ENCODE results near the gene NOTUM.
"Not testable (repeated sequence)": the region's sequence is repeated elsewhere in the genome, so short reads cannot be mapped to it uniquely, and the experiment has no call there.

NOTUM gene

DNA sequence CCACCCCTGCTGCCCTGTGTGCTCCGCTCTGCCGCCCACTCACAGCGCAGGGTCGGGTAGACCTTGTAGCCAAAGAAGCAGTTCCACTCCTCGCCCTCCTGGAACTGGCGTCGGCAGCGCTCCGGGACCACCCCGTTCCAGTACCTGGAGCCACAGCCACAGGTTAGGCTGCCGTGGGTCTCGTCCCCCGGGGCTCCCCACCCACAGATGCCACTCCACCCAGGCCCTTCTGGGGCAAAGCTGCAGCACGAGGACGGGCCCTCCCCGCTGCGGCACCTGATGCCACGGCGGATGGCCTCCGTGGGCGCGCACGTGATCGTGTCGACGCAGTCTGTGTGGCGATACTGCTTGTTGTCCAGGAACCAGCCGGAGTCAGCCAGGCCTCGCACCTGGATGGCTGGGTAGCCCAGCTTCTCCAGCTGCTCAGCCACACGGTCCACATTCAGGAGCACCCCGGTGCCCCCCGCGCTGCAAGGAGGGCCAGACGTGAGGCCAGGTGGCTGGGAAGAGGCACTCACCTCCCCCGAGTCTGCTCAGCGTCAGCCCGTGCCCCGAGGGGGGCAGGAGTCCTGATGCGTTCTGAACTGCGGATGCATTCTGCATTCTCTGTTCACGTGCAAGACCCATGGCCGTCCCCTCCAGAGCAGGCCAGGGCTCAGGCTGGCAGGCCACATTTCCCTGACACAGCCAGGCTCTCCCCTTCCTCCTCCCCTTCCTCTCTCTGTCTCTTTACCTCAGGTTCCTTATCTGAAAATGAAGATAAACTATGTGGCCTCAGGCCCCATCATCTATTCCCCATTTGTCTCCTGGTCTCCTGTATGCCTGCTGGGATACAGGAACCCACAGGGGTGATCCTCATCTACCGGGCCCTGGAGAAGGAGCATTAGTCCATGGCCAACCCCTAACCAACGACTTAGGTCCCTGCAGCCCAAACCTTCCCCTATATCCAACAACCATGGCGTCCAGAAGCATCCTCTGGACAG lies 4.1 kb downstream of the NOTUM start:
- no peak for DNase-seq

DNA sequence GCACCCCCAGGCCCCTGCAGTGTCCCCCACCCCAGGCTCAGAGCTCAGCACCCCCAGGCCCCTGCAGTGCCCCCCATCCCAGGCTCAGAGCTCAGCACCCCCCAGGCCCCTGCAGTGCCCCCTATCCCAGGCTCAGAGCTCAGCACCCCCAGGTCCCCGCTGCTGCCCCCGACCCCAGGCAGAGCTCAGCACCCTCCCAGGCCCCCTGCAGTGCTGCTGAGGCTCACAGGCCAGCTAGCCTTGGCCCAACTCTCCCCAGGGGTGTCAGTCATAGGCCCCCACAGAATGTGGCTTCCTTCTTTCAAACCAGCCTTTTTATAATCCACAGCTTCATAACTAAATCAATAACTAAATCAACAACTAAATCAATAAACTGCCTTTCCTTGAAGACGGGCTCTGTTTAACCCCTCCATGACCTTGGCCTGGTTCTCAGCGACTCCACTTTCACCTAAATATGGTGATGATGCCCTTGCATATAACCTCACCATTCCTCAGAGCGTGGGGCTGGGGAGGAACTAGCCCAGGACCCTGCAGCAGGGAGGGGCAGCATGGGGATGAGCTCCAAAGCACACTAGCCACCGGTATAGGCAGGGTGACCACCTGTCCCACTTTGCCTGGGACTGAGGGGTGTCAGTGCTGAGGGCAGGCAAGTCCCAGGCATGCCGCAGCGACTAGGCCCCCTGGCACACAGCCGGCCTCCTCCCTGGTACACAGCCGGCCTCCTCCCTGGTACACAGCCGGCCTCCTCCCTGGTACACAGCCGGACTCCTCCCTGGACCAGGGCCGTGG lies 5.0 kb downstream of the NOTUM start:
- no peak for DNase-seq

DNA sequence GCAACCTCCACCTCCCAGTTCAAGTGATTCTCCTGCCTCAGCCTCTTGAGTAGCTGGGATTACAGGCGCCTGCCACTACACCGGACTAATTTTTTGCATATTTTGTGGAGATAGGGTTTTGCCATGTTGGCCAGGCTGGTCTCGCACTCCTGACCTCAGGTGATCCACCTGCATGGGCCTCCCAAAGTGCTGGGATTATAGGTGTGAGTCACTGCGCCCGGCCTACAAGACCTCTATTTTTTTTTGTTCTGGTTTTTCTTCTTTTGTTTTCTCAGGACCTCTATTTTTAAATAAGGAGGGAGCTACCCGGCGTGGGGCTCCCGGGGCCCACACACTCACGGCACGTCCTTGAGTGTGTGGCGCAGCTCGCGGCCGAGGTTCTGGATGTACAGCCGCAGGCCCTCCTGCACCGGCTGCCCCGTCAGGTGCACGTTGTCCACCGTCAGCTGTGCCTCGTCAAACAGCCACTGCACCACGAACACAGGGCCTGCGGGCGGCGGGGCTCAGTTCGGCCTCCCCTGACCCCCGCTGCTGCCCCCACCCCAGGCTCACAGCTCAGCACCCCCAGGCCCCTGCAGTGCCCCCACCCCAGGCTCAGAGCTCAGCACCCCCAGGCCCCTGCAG lies 5.8 kb downstream of the NOTUM start:
- DNase-seq, result no peak

DNA sequence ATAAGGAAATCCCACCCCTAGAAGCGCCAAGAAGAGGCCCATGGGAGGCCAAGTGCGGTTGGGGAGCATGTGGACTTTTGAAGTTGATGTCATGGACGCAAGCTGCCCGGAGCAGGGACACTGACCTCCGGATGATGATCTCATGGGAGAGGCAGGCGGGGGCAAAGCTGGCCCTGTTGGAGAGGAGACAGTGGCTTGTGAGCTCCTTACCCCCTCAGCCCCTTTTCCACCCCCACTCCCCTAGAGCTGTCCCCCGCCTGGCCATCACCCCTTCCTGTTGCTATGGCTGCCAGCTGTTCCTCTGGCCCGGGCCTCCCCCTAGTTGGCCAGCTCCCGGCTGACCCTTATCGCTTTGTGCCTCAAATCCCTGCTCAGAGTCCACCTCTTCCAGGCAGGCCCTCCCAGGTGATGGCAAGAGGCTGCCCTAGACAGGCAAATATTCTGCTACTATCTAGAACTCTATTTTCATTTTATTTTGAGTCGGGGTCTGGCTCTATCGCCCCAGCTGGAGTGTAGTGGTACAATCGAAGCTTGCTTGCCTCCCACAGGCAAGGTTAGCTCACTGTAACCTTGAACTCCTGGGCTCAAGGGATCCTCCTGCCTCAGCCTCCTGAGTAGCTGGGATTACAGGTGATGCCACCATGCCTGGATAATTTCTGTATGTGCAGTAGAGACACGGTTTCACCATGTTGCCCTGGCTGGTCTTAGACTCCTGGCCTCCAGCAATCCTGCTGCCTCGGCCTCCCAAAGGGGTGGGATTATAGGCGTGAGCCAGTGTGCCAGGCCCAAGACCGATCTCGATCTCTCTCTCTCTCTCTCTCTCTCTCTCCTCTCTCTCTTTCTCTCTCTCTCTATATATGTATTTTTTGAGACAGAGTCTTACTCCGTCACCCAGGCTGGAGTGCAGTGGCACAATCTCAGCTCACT lies 6.6 kb downstream of the NOTUM start:
- no peak for DNase-seq

DNA sequence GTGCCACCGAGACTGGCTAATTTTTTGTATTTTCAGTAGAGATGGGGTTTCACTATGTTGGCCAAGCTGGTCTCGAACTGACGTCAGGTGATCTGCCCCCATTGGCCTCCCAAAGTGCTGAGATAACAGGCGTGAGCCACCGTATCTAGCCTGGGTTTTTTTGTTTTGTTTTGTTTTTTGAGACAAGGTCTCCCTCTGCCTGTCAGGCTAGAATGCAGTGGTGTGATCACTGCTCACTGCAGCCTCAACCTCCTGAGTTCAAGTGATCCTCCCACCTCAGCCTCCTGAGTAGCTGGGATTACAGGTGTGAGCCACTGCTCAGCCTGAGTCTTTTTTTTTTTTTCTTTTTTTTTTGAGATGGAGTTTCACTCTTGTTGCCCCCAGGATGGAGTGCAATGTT lies 7.5 kb downstream of the NOTUM start:
- not testable (repeated sequence) for DNase-seq

DNA sequence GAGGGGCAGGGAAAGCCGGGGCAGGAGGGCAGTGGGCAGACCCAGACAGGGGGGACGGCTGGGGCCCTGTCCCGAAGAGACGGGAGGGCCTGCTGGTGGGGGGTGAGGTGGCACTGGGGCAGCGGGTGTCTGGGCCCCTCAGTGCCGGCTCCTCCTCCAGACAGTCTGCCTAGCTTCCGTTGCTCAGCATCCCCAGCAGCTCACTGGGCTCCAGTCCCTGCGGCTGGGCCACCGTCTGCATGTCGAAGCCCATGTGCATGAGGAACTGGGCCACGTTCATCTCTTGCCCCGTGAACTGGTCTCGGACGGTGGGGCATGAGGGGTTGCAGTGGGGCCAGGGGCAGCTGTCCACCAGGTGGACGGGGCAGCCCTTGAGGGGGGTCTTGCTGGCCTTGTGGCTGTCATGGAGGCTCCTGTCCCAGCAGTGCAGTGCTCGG lies 8.2 kb downstream of the NOTUM start:
- no peak for DNase-seq

DNA sequence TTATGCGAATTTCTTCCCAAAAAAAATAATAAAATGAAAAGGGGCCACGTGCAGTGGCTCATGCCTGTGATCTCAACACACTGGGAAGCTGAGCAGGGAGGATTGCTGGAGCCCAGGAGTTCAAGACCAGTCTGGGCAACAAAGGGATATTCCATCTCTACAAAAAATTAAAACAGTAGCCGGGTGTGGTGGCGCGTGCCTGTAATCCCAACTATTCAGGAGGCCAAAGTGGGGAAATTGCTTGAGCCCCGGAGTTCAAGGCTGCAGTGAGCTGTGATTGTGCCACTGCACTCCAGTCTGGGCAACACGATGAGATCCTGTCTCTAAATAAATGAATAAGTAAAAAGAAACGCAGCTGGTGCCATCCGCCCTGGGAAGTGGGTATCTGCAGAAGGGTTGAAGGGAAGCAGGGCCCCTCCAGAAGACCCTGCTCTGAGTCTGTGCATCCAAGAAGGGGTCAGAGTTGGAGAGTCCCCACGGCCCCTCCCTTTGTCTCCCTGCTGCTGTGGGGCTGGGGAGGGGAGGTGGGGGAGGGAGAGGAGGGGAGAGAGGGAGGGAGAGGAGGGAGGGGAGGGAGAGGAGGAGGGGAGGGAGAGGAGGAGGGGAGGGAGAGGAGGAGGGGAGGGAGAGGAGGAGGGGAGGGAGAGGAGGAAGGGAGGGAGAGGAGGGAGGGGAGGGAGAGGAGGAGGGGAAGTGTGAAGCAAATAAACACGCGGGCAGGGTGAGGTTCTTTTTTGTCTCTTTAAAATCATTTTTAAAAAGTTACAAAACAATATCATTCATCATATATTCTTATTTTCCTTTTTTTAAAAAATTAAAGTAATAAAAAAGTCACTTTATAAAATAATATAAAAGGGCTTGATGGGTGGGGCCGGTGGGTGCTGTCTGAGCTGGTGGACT lies 9.0 kb downstream of the NOTUM start:
- DNase-seq, result no peak

DNA sequence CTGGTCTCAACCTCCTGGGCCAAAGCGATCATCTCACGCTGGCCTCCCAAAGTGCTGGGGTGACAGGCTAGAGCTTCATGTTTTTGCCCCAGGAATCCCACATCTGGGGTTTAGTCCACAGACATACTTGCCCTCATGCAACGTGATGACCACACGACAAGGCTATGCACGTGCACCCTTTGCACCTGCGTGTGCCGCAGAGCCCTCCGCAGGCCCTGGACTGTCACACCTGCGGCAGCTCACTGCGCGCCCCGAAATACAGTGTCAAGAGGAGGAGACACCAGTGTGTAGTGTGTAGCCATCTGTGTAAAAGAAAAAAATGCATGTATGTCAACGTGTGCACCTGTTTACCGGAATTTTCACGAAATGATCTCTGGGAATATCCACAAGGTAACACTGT lies 10.5 kb downstream of the NOTUM start:
- DNase-seq, result no peak

DNA sequence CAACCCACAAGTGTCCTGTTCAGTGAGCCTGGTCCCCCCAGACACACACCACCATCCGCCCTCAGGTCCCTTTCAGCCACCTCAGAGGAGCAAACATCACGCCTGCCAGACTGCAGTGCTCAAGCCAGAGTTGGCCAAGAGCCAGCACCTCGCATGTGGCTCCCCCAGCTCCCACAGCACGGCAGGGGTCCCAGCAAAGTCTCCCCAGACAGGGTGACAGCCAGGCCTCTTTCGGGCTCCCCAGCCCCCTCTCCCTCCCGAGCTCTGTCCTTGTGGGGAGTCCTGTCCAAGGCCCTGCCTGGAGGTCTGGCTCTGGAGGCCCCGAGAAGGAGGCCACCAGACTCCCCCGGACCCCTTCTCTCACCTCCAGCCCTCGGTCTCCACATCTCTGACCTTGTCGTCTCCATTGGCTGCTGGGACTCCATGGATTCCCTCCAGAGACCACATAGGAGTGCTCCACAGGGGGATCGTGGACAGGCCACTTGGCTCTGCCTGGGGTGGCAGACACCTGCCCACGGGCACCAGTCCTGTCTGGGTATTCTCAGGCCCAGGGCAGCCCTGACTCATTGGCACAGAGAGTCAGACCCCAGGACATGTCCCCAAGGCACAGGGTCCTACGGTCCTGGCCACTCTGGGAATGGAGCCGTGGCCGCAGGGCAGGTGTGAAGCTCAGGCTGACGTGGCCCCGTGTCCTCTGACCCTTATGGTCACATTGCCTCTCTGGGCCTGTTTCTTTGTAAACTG lies 12.2 kb downstream of the NOTUM start:
- DNase-seq, result no peak

DNA sequence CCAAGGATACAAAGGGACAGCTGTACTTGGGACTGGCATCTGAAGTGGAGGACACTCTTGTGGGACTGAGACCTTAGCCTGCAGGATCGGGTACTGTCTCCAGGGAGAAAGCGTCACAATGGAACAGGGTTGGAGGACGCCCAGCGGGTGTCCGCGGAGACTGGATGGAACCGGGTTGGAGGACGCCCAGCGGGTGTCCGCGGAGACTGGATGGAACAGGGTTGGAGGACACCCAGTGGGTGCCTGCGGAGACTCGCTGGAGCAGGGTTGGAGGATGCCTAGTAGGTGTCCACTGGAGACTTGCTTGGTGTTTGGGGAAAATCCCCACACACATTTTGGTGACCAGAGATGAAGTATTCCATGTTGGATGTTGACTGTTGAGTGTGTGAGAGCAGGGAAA lies 13.8 kb downstream of the NOTUM start, which contains the start of gene MYADML2:
Gene MYADML2 (minus strand): TSS at position 45 of the 400 bp plus-strand sequence. CDS start 5,492 bp downstream, outside the sequence.
- no peak for DNase-seq

DNA sequence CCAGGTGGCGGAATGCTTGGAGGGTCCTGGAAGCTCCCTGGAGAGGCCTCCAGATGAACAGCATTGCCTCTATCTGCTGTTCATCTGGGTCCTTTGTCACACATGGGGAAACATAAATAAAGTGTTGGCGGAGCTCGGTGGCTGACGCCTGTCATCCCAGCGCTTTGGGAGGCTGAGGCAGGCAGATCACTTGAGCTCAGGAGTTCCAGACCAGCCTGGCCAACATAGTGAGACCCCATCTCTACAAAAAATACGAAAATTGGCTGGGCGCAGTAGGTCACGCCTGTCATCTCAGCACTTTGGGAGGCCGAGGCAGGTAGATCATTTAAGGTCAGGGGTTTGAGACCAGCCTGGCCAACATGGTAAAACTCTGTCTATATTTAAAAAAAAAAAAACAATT lies 16.1 kb downstream of the NOTUM start:
- DNase-seq, result no peak

DNA sequence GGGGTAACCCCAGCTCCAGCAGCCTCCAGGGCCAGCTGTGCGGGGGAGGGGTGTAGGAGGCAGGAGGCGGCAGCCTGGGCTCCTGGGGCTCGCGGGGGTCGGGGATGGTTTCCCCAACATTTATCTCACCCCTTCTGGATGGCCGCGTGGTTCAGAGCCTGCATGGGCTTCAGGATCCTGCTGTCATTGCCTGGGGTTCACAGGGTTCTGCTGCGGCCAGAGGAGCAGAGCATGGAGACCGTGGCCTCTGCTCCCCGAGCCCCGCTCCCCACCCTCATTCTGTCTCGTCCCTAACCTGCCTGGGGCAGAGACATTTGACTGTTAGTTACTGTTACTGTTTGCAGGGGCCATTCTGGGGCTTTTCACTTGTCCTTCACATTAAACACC lies 18.8 kb downstream of the NOTUM start:
- no peak for DNase-seq

DNA sequence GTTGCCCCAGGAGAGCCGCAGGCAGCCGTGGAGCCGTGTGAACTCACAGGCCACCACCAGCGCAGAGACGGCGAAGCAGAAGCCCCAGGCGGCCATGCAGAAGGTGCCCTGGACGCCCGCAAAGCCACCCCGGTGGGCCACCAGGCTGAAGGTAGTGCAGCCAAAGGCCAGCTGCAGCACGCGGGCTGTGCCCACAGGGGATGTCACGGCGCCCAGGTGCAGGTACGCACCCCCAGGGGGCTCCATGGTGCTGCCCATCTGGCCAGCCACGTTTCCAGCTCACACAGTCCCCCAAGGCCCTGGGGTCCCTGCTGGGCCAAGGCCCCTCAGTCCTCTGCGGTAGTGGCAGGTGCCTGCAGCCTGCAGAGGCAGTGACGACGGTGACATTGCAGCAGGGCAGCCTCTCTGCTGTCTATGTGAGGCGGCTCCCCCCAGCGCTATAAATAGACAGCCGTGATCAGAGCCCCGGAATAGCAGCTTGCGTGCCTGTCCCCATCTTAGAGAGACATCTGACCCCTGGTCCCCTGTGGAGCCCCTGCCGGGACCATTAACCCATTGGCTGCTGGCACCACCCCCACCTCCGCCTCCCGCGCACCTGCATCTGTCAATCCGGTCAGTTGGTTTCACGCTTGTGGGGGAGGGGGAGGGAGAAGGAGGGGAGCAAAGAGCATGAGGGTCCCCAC lies 19.4 kb downstream of the NOTUM start:
- no peak for DNase-seq

DNA sequence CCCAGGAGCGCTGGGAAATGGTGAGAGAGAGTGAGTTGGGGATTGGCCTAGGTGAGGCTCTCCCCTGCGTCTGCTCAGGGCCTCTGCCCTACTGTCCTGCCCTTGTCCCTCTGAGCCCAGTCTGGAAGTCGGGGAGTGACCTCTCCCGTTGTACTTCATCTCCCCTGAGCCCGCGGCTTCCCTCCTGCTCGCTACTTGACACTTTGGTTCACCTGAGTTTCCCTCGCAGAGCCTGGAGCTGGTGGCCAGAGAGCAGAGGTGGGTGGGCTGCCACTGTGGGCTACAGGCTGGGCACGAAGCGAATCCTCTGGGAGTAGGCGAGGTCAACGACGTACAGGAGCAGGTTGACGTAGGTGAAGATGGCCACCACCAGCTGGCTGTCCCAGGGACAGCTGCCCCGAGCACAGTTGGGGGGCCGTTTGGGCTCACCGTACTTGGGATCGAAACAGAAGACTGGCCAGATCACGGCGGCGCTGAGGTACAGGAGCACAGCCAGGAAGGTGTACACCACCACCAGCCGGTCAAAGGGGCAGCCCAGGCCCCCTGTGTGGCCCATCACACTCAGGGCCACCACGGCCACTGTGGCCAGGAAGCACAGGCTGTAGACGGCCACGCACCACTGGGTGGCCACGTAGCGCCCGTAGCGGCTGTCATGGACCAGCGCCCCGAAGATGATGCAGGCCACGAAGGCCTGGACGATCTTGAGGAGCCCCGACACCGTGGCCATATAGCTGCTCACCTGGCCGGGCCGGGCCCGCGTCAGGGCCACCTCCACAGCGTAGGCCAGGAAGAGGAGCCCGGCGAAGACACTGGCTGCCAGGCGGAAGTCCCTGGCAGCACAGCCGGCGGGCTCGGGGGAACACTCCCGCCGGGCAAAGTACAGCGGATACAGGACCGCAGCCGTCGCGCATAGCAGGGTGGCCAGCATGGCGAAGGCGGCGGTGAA lies 20.2 kb downstream of the NOTUM start:
- no peak for DNase-seq

DNA sequence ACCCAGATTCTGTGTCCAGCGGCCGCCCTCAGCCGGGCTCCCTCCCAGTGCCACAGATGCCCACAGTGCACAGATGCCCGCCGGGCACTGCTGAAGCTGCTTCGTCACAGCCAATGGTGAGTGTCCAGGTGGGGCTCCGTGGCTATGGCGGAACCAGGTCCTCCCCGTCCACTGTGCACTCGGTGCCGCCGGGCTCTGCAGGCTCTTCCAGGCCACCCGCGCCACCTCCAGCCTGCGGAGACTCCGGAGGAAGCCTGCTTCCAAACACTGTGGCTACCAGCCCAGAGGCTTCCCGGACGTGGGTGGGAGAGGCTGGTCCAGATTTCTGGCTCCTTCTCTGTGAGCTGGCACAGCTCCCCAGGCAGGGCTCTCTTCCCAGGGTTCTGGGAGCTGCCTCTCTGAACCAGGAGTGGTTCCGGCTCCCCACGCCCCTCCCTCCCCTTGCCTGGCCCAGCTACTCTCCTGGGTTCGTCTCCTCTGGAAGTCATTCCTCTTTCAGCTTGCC lies 21.1 kb downstream of the NOTUM start:
- DNase-seq, result no peak

DNA sequence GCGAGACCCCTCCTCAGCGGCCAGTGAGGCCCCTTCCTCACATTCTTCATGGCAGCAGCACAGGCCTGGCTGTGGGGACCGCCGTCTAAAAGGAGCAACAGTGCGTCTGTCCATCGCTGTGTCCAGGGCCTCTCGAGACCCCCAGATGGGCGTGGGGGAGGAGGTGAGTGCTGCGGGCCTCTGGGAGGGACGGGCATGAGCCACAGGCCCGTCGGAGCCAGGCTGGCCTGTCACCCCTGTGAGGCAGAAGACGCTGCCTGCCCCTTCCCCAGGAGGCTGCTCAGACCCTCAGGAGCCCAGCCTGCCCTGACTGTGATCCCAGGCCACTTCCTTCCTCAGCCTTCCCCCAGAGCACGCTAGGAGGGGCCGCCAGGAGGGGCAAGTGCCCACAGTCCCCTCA lies 21.8 kb downstream of the NOTUM start:
- DNase-seq, result no peak

DNA sequence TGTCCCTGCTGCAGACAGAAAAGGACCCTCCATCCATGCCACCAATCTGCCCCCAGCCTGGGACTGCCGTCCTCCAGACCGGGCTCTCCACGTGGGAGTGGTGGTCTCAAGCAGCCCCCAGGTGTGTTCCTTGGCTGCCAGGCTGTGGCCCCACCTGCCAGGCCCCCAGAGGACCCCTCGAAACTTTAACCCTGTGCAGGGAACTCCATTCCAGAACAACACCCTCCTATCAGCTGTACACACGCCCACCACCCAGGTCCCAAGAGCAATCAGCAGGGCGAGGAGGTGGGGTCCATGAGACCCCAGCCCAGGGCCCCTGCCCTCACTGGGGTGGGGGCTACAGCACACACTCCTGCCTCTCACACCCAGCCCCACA lies 25.3 kb downstream of the NOTUM start:
- no peak for DNase-seq
